HepG2 (cell line): ENCODE results near the gene EVI2B. TPM values are rescaled to one million over a fixed set of nuclear protein-coding genes. Genes with fewer than 3 reads are reported as not detected.
A peak's percentile ranks its signal among the peaks of the same experiment; 100 is the strongest.

Experiments used
- ATAC-seq: fragments of 200-7000 bp; cut with Tn5 transposase; 3 replicates; pipeline ENCODE4 v1.9.1; 2020; ENCODE audit warnings: mild to moderate bottlenecking, moderate library complexity
- BruUV-seq: library from RNA; stranded (reverse); fragments of 400-500 nt; replicated peaks from 2 replicates; lab custom pipeline; 2021; lab: Mats Ljungman, UMichigan
- CTCF ChIA-PET: fragments of 300-600 bp; formaldehyde crosslinking; extraction: SDS; loops from one replicate; lab custom pipeline; 2021; ENCODE audit warnings: low total read pairs, inconsistent platforms, low intra/inter-chr PET ratio; lab: Yijun Ruan, JAX
- POLR2A ChIA-PET: fragments of 350-600 bp; sonication (Branson Sonifier 250); formaldehyde crosslinking; loops from one replicate; lab custom pipeline; 2020; ENCODE audit warnings: antibody characterized with exemption, inconsistent platforms; lab: Yijun Ruan, JAX
- DNase-seq: peaks from one replicate; pipeline ENCODE4 v3.0.0-alpha.2; 2015; ENCODE audit warnings: low spot score
- FAIRE-seq: peaks from 3 replicates; lab custom pipeline; 2011; peaks lifted over from hg19 to GRCh38; lab: Jason Lieb, UNC
- H2AFZ ChIP-seq: one replicate; pipeline ENCODE4 v1.6.1; 2011; ENCODE audit warnings: low read length, inconsistent platforms
- H3K27ac ChIP-seq: fragments of 300-600 bp; 3 replicates; pipeline ENCODE4 v1.8.0; 2011; ENCODE audit warnings: mixed run types, mild to moderate bottlenecking, mixed read lengths, low read length, inconsistent platforms; ENCODE audit not compliant: insufficient read depth; ENCODE audit errors: extremely low read length
- H3K27me3 ChIP-seq, 2 experiments: fragments of 200-600 bp in 1 of 2; 2 replicates in 1 of 2; 3 replicates in 1 of 2; pipeline versions ENCODE4 v1.6.0 to v1.8.0; 2011; ENCODE audit warnings: low read length in 2 of 2, mild to moderate bottlenecking in 2 of 2, moderate library complexity in 2 of 2, inconsistent platforms in 1 of 2; ENCODE audit not compliant: insufficient read depth in 2 of 2, control insufficient read depth in 1 of 2
- H3K36me3 ChIP-seq, 2 experiments: fragments of 200-600 bp in 1 of 2; replicated peaks in 1 of 2; 2 replicates in 1 of 2; 3 replicates in 1 of 2; pipeline versions ENCODE4 v1.5.1 to v1.8.0; 2011; ENCODE audit warnings: low read length in 2 of 2, inconsistent platforms in 1 of 2; ENCODE audit not compliant: insufficient read depth in 2 of 2, control insufficient read depth in 1 of 2
- H3K4me1 ChIP-seq: 2 replicates; pipeline ENCODE4 v1.5.1; 2012; ENCODE audit warnings: low read length, inconsistent platforms; ENCODE audit not compliant: insufficient read depth
- H3K4me2 ChIP-seq: 2 replicates; pipeline ENCODE4 v1.6.0; 2011; ENCODE audit warnings: low read depth, low read length, inconsistent platforms
- H3K4me3 ChIP-seq, 3 experiments: fragments of 200-600 bp in 1 of 3; sonication (generic), shearing (Covaris generic) in 1 of 3; replicated peaks in 1 of 3; 2 replicates each; pipeline ENCODE4 v1.5.1; 2011 to 2016; ENCODE audit warnings: low read length in 3 of 3, inconsistent platforms in 2 of 3, low read depth in 2 of 3, mild to moderate bottlenecking in 2 of 3, control low read depth in 1 of 3, mixed read lengths in 1 of 3; ENCODE audit not compliant: insufficient read depth in 1 of 3
- H3K79me2 ChIP-seq: one replicate; pipeline ENCODE4 v1.6.1; 2011; ENCODE audit warnings: low read length, inconsistent platforms; ENCODE audit not compliant: insufficient read depth
- H3K9ac ChIP-seq: 2 replicates; pipeline ENCODE4 v1.6.0; 2011; ENCODE audit warnings: mild to moderate bottlenecking, low read depth, low read length, inconsistent platforms; ENCODE audit not compliant: insufficient read depth
- H3K9me3 ChIP-seq: 2 replicates; pipeline ENCODE4 v1.5.1; 2012; ENCODE audit warnings: mild to moderate bottlenecking, low read length
- H4K20me1 ChIP-seq: 2 replicates; pipeline ENCODE4 v1.6.0; 2011; ENCODE audit warnings: inconsistent platforms, mild to moderate bottlenecking, low read length, moderate library complexity; ENCODE audit not compliant: insufficient read depth
- CCAR2 ChIP-seq: fragments of 200-400 bp; formaldehyde crosslinking; optimal IDR thresholded peaks from 2 replicates; pipeline ENCODE3; 2018; ENCODE audit warnings: low read depth, mild to moderate bottlenecking, low read length, moderate library complexity
- FOXA1 ChIP-seq, 2 experiments: fragments of 450-650 bp in 1 of 2; sonication (generic) in 1 of 2; formaldehyde crosslinking in 1 of 2; IDR thresholded peaks; 2 replicates each; pipeline versions ENCODE4 v1.4.0 to v1.6.1; 2016 to 2020; ENCODE audit warnings: missing genetic modification reagents in 1 of 2
- FOXK1 ChIP-seq: sonication (generic); formaldehyde crosslinking; IDR thresholded peaks from 2 replicates; pipeline ENCODE4 v1.4.0; 2020; ENCODE audit warnings: low read depth, missing genetic modification reagents, borderline replicate concordance
- GATAD2A ChIP-seq: IDR thresholded peaks from 2 replicates; pipeline ENCODE4 v1.6.1; 2016
- GTF3A ChIP-seq: sonication (generic); formaldehyde crosslinking; conservative IDR thresholded peaks from 2 replicates; pipeline ENCODE4 v1.4.0; 2020; ENCODE audit warnings: mild to moderate bottlenecking, missing genetic modification reagents
- HNF4A ChIP-seq: sonication (generic); formaldehyde crosslinking; IDR thresholded peaks from 2 replicates; pipeline ENCODE4 v1.4.0; 2020; ENCODE audit warnings: missing genetic modification reagents
- NFYB ChIP-seq: sonication (generic); formaldehyde crosslinking; IDR thresholded peaks from 2 replicates; pipeline ENCODE4 v1.4.0; 2020; ENCODE audit warnings: missing genetic modification reagents
- ZNF749 ChIP-seq: sonication (generic); formaldehyde crosslinking; IDR thresholded peaks from 2 replicates; pipeline ENCODE4 v1.8.0; 2022; ENCODE audit warnings: mild to moderate bottlenecking, missing genetic modification reagents, moderate library complexity, borderline replicate concordance
- ZNF766 ChIP-seq: sonication (generic); formaldehyde crosslinking; IDR thresholded peaks from 2 replicates; pipeline ENCODE4 v1.5.0; 2020; ENCODE audit warnings: missing genetic modification reagents, borderline replicate concordance
- ZNF891 ChIP-seq: sonication (generic); formaldehyde crosslinking; IDR thresholded peaks from 2 replicates; pipeline ENCODE4 v1.5.0; 2020; ENCODE audit warnings: mild to moderate bottlenecking, missing genetic modification reagents
- WGBS: methylation state at CpG from one replicate; pipeline ENCODE4 v1.1.6; 2017; ENCODE audit warnings: low lambda C conversion rate; 5-methylcytosine and 5-hydroxymethylcytosine counted together
- in situ Hi-C: cut with HindIII; loops from 2 replicates; pipeline ENCODE4 v1.10.0; 2017; ENCODE audit warnings: low pct_unique_long_range_greater_than_20kb; ENCODE audit not compliant: extremely low pct_ligation_motif_present
- intact Hi-C: fragments of 100-400 bp; cut with micrococcal nuclease; formaldehyde crosslinking; loops from one replicate; pipeline ENCODE4 v1.10.0; 2022; ENCODE audit not compliant: unreplicated experiment
- polyA plus RNA-seq, 8 experiments: library from polyadenylated mRNA; depleted of rRNA in 3 of 8; stranded (reverse) in 7 of 8; unstranded in 1 of 8; fragments of >200 nt; fragmentation: Illumina TruSeq in 4 of 8; extraction: Trizol in 4 of 8; gene quantifications; 2 replicates each; pipeline versions ENCODE4 v1.2.1 to v1.2.3, GENCODE V29; 2011 to 2016; ENCODE audit warnings: low read depth in 4 of 8, missing spikeins in 1 of 8, mixed read lengths in 1 of 8; ENCODE audit not compliant: insufficient read depth in 1 of 8
- total RNA-seq, 5 experiments: library from RNA; depleted of rRNA; stranded (reverse); fragments of >200 nt; fragmentation: Illumina TruSeq; extraction: Trizol; gene quantifications; 2 replicates each; pipeline ENCODE4 v1.2.3, GENCODE V29; 2016; ENCODE audit warnings: low read depth in 1 of 5
- TF ChIP-seq, protein P1 (sequence below): sonication (generic); formaldehyde crosslinking; IDR thresholded peaks from 2 replicates; pipeline ENCODE4 v1.4.0; 2020; ENCODE audit warnings: missing genetic modification reagents
- TF ChIP-seq, protein P2 (sequence below): sonication (generic); formaldehyde crosslinking; IDR thresholded peaks from 2 replicates; pipeline ENCODE4 v1.4.0; 2020; ENCODE audit warnings: mild to moderate bottlenecking, missing genetic modification reagents, borderline replicate concordance
- TF ChIP-seq, protein P3 (sequence below): sonication (generic); formaldehyde crosslinking; IDR thresholded peaks from one replicate; pipeline ENCODE4 v1.5.1; 2020; ENCODE audit warnings: mild to moderate bottlenecking, missing genetic modification reagents; ENCODE audit errors: not compliant biosample characterization

The EVI2B gene
- total and polyA plus RNA-seq, 2 of the 13 experiments (the other 11 are each of a cell fraction or from before 2014, with no cell fraction given), result not detected

DNA sequence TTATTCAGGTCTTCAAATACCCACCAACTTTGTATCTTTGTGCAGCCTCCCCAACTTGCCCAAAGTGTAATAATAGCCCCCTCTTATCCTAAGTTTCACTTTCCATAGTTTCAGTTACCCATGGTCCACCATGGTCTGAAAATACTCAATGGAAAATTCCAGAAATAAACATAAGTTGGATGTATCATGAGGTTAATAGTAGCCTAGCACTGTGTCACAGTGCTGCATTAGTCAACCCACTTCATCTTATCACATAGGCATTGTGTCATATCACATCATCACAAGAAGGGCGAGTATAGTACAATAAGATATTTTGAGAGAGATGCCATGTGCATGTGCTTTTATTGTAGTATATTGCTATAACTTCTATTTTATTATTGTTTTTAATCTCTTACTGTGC lies 38.7 kb downstream of the EVI2B start (continued):
- TF ChIP-seq, protein P1, sequence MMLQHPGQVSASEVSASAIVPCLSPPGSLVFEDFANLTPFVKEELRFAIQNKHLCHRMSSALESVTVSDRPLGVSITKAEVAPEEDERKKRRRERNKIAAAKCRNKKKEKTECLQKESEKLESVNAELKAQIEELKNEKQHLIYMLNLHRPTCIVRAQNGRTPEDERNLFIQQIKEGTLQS, result no peak

DNA sequence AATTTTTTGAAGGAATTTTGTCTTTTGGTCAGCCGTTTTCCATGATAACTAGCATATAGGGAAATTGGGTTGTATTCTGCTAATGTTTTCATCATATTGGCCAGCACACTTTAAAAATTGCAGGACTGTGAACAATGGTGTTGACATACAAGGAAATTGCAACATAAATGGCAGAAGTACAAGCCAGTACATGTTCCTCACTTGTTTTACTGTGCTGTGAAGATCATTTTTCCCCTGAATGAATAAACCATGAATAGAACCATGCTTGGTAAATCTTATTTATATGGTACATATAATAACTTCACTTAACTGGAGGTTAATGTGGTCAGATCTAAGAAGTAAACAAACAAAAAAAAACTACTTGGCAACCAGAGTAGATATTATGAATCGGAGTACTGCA lies 39.6 kb downstream of the EVI2B start:
- FAIRE-seq (peak; percentile 46), DNase-seq (peak; percentile 39), ATAC-seq (0 out of 3 replicates have a peak, but pooled peaks have one; percentile 31)
- Histone ChIP-seq H3K9me3 (no peaks in the 10 kb centered on the region), H3K27me3 (no peaks in the 10 kb centered on the region), H3K4me3 (no peak overlapping the region), H3K4me2 (no peak overlapping the region), H4K20me1 (no peaks in the 10 kb centered on the region), H2AFZ (no peak overlapping the region), H3K79me2 (no peaks in the 10 kb centered on the region), H3K9ac (no peak overlapping the region), H3K4me1 (peaks cover 20% of the 10 kb centered on the region), H3K27ac (peak overlapping the region; percentile 22), H3K36me3 (peaks cover 1 to 34% of the 10 kb centered on the region in 2 experiments; a peak in 3 of 5 replicates)
- ChIA-PET CTCF (no interaction called here), POLR2A (no interaction called here)
- in situ Hi-C loops, result no loop called here
- no TSS peak for BruUV-seq
- intact Hi-C loops, result loop anchor here (5.0 kb wide), 1 partner anchor 103 kb away; no protein-coding TSS in a partner anchor
- 79% methylated on average over 2 of the region's 2 CpGs for WGBS
- TF ChIP-seq HNF4A (CRISPR knock-in tag) (no peak), CCAR2 (no peak), FOXK1 (CRISPR knock-in tag) (peak; percentile 44; the same call in 1 of the 2 replicates), ZNF749 (CRISPR knock-in tag) (no peak), ZNF766 (no peak), ZNF891 (CRISPR knock-in tag) (no peak), FOXA1 (IDR thresholded peaks at IDR 0.05) (no peak), FOXA1 (CRISPR knock-in tag; IDR thresholded peaks at IDR 0.05) (peak; percentile 86), GTF3A (CRISPR knock-in tag) (no peak), NFYB (CRISPR knock-in tag) (no peak), GATAD2A (peak; percentile 59)
- TF ChIP-seq, protein P2, sequence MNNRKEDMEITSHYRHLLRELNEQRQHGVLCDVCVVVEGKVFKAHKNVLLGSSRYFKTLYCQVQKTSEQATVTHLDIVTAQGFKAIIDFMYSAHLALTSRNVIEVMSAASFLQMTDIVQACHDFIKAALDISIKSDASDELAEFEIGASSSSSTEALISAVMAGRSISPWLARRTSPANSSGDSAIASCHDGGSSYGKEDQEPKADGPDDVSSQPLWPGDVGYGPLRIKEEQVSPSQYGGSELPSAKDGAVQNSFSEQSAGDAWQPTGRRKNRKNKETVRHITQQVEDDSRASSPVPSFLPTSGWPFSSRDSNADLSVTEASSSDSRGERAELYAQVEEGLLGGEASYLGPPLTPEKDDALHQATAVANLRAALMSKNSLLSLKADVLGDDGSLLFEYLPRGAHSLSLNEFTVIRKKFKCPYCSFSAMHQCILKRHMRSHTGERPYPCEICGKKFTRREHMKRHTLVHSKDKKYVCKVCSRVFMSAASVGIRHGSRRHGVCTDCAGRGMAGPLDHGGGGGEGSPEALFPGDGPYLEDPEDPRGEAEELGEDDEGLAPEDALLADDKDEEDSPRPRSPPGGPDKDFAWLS (CRISPR knock-in tag), result no peak
- TF ChIP-seq, protein P3, sequence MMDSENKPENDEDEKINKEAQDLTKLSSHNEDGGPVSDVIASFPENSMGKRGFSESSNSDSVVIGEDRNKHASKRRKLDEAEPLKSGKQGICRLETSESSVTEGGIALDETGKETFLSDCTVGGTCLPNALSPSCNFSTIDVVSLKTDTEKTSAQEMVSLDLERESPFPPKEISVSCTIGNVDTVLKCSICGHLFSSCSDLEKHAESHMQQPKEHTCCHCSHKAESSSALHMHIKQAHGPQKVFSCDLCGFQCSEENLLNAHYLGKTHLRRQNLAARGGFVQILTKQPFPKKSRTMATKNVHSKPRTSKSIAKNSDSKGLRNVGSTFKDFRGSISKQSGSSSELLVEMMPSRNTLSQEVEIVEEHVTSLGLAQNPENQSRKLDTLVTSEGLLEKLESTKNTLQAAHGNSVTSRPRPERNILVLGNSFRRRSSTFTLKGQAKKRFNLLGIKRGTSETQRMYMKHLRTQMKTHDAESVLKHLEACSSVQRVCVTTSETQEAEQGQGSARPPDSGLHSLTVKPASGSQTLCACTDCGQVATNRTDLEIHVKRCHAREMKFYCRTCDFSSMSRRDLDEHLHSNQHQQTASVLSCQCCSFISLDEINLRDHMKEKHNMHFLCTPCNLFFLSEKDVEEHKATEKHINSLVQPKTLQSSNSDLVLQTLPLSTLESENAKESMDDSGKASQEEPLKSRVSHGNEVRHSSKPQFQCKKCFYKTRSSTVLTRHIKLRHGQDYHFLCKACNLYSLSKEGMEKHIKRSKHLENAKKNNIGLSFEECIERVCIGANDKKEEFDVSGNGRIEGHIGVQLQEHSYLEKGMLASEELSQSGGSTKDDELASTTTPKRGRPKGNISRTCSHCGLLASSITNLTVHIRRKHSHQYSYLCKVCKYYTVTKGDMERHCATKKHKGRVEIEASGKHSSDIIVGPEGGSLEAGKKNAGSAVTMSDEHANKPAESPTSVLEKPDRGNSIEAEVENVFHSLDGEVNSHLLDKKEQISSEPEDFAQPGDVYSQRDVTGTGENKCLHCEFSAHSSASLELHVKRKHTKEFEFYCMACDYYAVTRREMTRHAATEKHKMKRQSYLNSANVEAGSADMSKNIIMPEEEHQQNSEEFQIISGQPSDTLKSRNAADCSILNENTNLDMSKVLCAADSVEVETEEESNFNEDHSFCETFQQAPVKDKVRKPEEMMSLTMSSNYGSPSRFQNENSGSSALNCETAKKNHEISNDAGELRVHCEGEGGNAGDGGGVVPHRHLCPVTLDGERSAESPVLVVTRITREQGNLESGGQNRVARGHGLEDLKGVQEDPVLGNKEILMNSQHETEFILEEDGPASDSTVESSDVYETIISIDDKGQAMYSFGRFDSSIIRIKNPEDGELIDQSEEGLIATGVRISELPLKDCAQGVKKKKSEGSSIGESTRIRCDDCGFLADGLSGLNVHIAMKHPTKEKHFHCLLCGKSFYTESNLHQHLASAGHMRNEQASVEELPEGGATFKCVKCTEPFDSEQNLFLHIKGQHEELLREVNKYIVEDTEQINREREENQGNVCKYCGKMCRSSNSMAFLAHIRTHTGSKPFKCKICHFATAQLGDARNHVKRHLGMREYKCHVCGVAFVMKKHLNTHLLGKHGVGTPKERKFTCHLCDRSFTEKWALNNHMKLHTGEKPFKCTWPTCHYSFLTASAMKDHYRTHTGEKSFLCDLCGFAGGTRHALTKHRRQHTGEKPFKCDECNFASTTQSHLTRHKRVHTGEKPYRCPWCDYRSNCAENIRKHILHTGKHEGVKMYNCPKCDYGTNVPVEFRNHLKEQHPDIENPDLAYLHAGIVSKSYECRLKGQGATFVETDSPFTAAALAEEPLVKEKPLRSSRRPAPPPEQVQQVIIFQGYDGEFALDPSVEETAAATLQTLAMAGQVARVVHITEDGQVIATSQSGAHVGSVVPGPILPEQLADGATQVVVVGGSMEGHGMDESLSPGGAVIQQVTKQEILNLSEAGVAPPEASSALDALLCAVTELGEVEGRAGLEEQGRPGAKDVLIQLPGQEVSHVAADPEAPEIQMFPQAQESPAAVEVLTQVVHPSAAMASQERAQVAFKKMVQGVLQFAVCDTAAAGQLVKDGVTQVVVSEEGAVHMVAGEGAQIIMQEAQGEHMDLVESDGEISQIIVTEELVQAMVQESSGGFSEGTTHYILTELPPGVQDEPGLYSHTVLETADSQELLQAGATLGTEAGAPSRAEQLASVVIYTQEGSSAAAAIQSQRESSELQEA, result no peak
